ENCODE measurements around the gene PNPLA6. TPM values are rescaled to one million over a fixed set of nuclear protein-coding genes. Genes with fewer than 3 reads are reported as not detected.

PNPLA6 gene
- total RNA-seq, 4 donors from 2014 or later, result 57.8 to 112 (median 78.5) TPM

DNA sequence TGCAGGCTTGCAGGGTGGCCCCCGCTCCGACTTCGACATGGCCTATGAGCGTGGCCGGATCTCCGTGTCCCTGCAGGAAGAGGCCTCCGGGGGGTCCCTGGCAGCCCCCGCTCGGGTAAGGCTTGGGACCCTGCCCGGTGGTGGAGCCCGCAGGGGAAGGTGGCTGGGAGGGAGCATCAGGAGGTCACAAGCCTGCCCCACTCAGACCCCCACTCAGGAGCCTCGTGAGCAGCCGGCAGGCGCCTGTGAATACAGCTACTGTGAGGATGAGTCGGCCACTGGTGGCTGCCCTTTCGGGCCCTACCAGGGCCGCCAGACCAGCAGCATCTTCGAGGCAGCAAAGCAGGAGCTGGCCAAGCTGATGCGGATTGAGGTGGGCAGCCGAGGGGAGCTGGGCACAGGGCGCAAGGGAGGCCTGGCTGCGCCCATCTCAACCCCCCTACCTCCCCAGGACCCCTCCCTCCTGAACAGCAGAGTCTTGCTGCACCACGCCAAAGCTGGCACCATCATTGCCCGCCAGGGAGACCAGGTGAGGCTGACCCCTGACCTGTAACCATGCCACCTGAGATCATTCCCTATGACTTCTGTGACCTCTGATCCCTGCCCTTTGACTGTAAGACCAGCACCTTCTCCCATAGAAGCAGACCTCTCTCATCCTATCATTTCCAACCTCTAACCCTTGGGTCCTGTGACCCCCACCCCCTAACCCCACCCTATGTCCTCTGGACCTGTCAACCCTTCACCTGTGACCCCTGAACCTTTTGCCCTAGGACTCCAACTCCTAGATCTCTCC, 7.2 kb downstream of the PNPLA6 start:
- Histone ChIP-seq H3K27me3 (no peaks in the 10 kb centered on the region), H3K4me3 (no peak overlapping the region), H3K9me3 (no peaks in the 10 kb centered on the region), H3K36me3 (peaks cover 67% of the 10 kb centered on the region), H3K4me1 (no peaks in the 10 kb centered on the region), H3K27ac (no peak overlapping the region)
- no peak for DNase-seq (ENCODE audit: low spot score in 2 of 2)
- TF ChIP-seq POLR2A (IDR thresholded peaks at IDR 0.05), result no peak
- TF ChIP-seq, protein P1, sequence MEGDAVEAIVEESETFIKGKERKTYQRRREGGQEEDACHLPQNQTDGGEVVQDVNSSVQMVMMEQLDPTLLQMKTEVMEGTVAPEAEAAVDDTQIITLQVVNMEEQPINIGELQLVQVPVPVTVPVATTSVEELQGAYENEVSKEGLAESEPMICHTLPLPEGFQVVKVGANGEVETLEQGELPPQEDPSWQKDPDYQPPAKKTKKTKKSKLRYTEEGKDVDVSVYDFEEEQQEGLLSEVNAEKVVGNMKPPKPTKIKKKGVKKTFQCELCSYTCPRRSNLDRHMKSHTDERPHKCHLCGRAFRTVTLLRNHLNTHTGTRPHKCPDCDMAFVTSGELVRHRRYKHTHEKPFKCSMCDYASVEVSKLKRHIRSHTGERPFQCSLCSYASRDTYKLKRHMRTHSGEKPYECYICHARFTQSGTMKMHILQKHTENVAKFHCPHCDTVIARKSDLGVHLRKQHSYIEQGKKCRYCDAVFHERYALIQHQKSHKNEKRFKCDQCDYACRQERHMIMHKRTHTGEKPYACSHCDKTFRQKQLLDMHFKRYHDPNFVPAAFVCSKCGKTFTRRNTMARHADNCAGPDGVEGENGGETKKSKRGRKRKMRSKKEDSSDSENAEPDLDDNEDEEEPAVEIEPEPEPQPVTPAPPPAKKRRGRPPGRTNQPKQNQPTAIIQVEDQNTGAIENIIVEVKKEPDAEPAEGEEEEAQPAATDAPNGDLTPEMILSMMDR (IDR thresholded peaks at IDR 0.05), result no peak
- no peak for TF ChIP-seq EP300 (IDR thresholded peaks at IDR 0.05)
- no peak for TF ChIP-seq POLR2AphosphoS5 (IDR thresholded peaks at IDR 0.05)
- 100% methylated on average over 11 of the region's 24 CpGs for WGBS

- H3K9me3 ChIP-seq, result no peaks in the 10 kb centered on the region
- H3K27ac ChIP-seq, result no peak overlapping the region
- DNase-seq (ENCODE audit: low spot score in 2 of 2), result no peak
- H3K27me3 ChIP-seq, result no peaks in the 10 kb centered on the region
- peaks cover 52% of the 10 kb centered on the region for H3K36me3 ChIP-seq
- TF ChIP-seq EP300 (IDR thresholded peaks at IDR 0.05) (no peak), POLR2A (IDR thresholded peaks at IDR 0.05) (no peak), POLR2AphosphoS5 (IDR thresholded peaks at IDR 0.05) (no peak)
- TF ChIP-seq, protein P1 (IDR thresholded peaks at IDR 0.05), result no peak
- H3K4me1 ChIP-seq, result no peaks in the 10 kb centered on the region
- H3K4me3 ChIP-seq, result no peak overlapping the region
- 62% methylated on average over 3 of the region's 3 CpGs for WGBS
These were observed 9.1 kb downstream of the PNPLA6 start for GRCh38 chr19:7544626-7545025.

- Histone ChIP-seq H3K4me1 (no peaks in the 10 kb centered on the region), H3K9me3 (no peaks in the 10 kb centered on the region), H3K4me3 (no peak overlapping the region), H3K36me3 (peaks cover 54% of the 10 kb centered on the region), H3K27me3 (no peaks in the 10 kb centered on the region), H3K27ac (no peak overlapping the region)
- no peak for DNase-seq (ENCODE audit: low spot score in 2 of 2)
- 93% methylated on average over 6 of the region's 8 CpGs for WGBS
- TF ChIP-seq EP300 (IDR thresholded peaks at IDR 0.05) (no peak), POLR2A (IDR thresholded peaks at IDR 0.05) (no peak), POLR2AphosphoS5 (IDR thresholded peaks at IDR 0.05) (no peak)
- TF ChIP-seq, protein P1 (IDR thresholded peaks at IDR 0.05), result no peak
These were observed 9.8 kb downstream of the PNPLA6 start for GRCh38 chr19:7545300-7545699.

DNA sequence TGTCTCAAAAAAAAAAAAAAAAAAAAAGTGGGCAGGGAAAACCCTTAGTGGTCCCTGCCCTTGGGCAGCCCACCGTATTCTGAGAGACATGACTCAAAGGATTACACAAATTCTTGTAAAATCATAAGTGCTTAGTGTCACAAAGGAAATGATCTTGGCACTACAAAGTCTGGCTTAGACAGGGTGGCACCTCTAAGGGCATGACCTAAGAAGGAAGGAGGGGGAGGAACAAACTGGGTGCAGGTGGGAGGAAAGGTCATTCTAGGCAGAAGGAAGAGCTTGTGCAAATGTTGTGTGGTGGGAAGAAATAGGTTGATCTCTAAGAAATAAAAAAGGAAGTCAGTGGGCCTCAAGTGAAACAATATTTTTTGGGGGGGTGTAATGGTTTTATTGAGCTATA, 10.4 kb downstream of the PNPLA6 start:
- 71% methylated on average over 1 of the region's 1 CpG for whole genome bisulfite sequencing
- peaks cover 54% of the 10 kb centered on the region for H3K36me3 ChIP-seq
- no peaks in the 10 kb centered on the region for H3K27me3 ChIP-seq
- no peaks in the 10 kb centered on the region for H3K4me1 ChIP-seq
- no peak overlapping the region for H3K27ac ChIP-seq
- TF ChIP-seq, protein P1 (IDR thresholded peaks at IDR 0.05), result no peak
- TF ChIP-seq POLR2A (IDR thresholded peaks at IDR 0.05) (no peak), EP300 (IDR thresholded peaks at IDR 0.05) (no peak), POLR2AphosphoS5 (IDR thresholded peaks at IDR 0.05) (no peak)
- no peak overlapping the region for H3K4me3 ChIP-seq
- no peak for DNase-seq (ENCODE audit: low spot score in 2 of 2)
- no peaks in the 10 kb centered on the region for H3K9me3 ChIP-seq

DNA sequence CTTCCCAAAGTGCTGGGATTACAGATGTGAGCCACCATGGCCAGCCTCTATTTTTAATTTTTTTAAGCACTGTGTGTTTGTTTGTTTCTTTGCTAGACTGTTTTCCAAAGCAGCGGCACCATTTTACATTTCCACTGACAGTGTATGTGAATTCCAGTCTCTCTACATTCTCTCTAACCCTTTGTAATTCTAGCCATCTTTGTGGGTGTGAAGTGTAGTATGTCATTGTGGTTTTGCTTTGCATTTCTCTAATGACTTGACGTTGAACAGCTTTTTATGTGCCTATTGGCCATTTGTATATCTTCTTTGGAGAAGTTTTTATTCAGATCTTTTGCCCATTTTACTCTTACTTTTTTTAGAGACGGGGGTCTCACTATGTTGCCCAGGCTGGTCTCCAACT, 11.6 kb downstream of the PNPLA6 start:
- Histone ChIP-seq H3K27ac (no peak overlapping the region), H3K4me1 (no peaks in the 10 kb centered on the region), H3K4me3 (no peak overlapping the region), H3K9me3 (no peaks in the 10 kb centered on the region), H3K36me3 (peaks cover 42% of the 10 kb centered on the region), H3K27me3 (no peaks in the 10 kb centered on the region)
- WGBS, result 66% methylated on average over 3 of the region's 3 CpGs
- TF ChIP-seq EP300 (IDR thresholded peaks at IDR 0.05), result no peak
- no peak for DNase-seq (ENCODE audit: low spot score in 2 of 2)

All from suprapubic skin (tissue), 4 donors.